GM23338 (cell line): ENCODE data around the gene MAPK8IP3. TPM values are rescaled to one million over a fixed set of nuclear protein-coding genes. Genes with fewer than 3 reads are reported as not detected.

Experiments
- ATAC-seq: fragments of 200-7000 bp; cut with Tn5 transposase; 3 replicates; pipeline ENCODE4 v1.9.1; 2020
- DNase-seq: peaks from one replicate; pipeline ENCODE4 v3.0.0-alpha.2; 2015; ENCODE audit warnings: low spot score
- H2AFZ ChIP-seq: fragments of 200-600 bp; sonication (generic); 2 replicates; pipeline ENCODE4 v1.8.0; 2016; ENCODE audit warnings: antibody characterized with exemption, mild to moderate bottlenecking, moderate library complexity
- H3F3A ChIP-seq: fragments of 200-600 bp; sonication (generic); replicated peaks from 2 replicates; pipeline ENCODE4 v1.8.0; 2017; ENCODE audit warnings: antibody characterized with exemption, mixed run types, low read depth
- H3K27ac ChIP-seq: fragments of 200-600 bp; sonication (generic); 2 replicates; pipeline ENCODE4 v1.6.1; 2016; ENCODE audit warnings: low read depth
- H3K27me3 ChIP-seq: fragments of 200-600 bp; sonication (generic); 2 replicates; pipeline ENCODE4 v1.8.0; 2016; ENCODE audit warnings: mild to moderate bottlenecking, mixed run types, moderate library complexity; ENCODE audit not compliant: insufficient read depth
- H3K36me3 ChIP-seq: fragments of 200-600 bp; sonication (generic); 2 replicates; pipeline ENCODE4 v1.8.0; 2016; ENCODE audit warnings: mild to moderate bottlenecking; ENCODE audit not compliant: insufficient read depth
- H3K4me1 ChIP-seq: fragments of 200-600 bp; sonication (generic); 2 replicates; pipeline ENCODE4 v1.8.0; 2016; ENCODE audit warnings: mild to moderate bottlenecking, moderate library complexity; ENCODE audit not compliant: insufficient read depth
- H3K4me2 ChIP-seq: fragments of 200-600 bp; sonication (generic); 2 replicates; pipeline ENCODE4 v1.7.1; 2017; ENCODE audit warnings: mixed run types
- H3K4me3 ChIP-seq: fragments of 200-600 bp; sonication (generic); 2 replicates; pipeline ENCODE4 v1.6.1; 2016; ENCODE audit warnings: mixed run types
- H3K79me2 ChIP-seq: fragments of 200-600 bp; sonication (generic); replicated peaks from 2 replicates; pipeline ENCODE4 v1.8.0; 2017; ENCODE audit warnings: mild to moderate bottlenecking; ENCODE audit not compliant: insufficient read depth
- H3K9me2 ChIP-seq: fragments of 200-600 bp; sonication (generic); 2 replicates; pipeline ENCODE4 v1.8.0; 2017; ENCODE audit not compliant: insufficient read depth
- H4K20me1 ChIP-seq: fragments of 200-600 bp; sonication (generic); replicated peaks from 2 replicates; pipeline ENCODE4 v1.8.0; 2017; ENCODE audit warnings: mild to moderate bottlenecking; ENCODE audit not compliant: insufficient read depth
- H3K27ac Mint-ChIP-seq: 2 replicates; pipeline ENCODE4 v1.8.0; 2020; ENCODE audit warnings: inconsistent platforms, mild to moderate bottlenecking, moderate library complexity, mixed read lengths
- H3K27me3 Mint-ChIP-seq: 3 replicates; pipeline ENCODE4 v1.8.0; 2022; ENCODE audit warnings: low read depth, mild to moderate bottlenecking, moderate library complexity, mixed read lengths, inconsistent platforms; ENCODE audit not compliant: insufficient read depth, poor library complexity
- H3K36me3 Mint-ChIP-seq: 3 replicates; pipeline ENCODE4 v1.8.0; 2021; ENCODE audit warnings: low read depth, mild to moderate bottlenecking, inconsistent platforms, moderate library complexity, mixed read lengths
- H3K4me1 Mint-ChIP-seq: 3 replicates; pipeline ENCODE4 v1.8.0; 2020; ENCODE audit warnings: mild to moderate bottlenecking, inconsistent platforms, mixed read lengths
- H3K4me3 Mint-ChIP-seq: 3 replicates; pipeline ENCODE4 v1.8.0; 2021; ENCODE audit warnings: moderate library complexity, mild to moderate bottlenecking, inconsistent platforms, mixed read lengths
- H3K9me3 Mint-ChIP-seq: 3 replicates; pipeline ENCODE4 v1.8.0; 2020; ENCODE audit warnings: moderate library complexity, mild to moderate bottlenecking, inconsistent platforms, mixed read lengths
- CTCF ChIP-seq, 2 experiments: fragments of 200-600 bp in 1 of 2; sonication (generic) in 1 of 2; conservative IDR thresholded peaks; 2 replicates each; pipeline versions ENCODE4 v1.5.1 to v1.6.1; 2016 to 2017; ENCODE audit warnings: antibody characterized with exemption in 2 of 2, low read depth in 2 of 2, mild to moderate bottlenecking in 2 of 2, moderate library complexity in 1 of 2
- EZH2phosphoT487 ChIP-seq: fragments of 200-600 bp; sonication (generic); IDR thresholded peaks from one replicate; pipeline ENCODE4 v1.8.1; 2018; ENCODE audit warnings: antibody characterized with exemption; ENCODE audit not compliant: unreplicated experiment
- NANOG ChIP-seq: IDR thresholded peaks from 2 replicates; pipeline ENCODE4 v1.6.1; 2016; ENCODE audit warnings: antibody characterized with exemption, borderline replicate concordance
- POLR2AphosphoS5 ChIP-seq: IDR thresholded peaks from 2 replicates; pipeline ENCODE4 v1.6.1; 2016; ENCODE audit warnings: antibody characterized with exemption, low read depth
- polyA plus RNA-seq: library from polyadenylated mRNA; unstranded; fragments of >200 nt; fragmentation: Nextera tagmentation; extraction: Ambion mirVana; gene quantifications from 2 replicates; pipeline ENCODE4 v1.2.1, GENCODE V29; 2016
- total RNA-seq: library from RNA; depleted of rRNA; stranded (reverse); fragments of >200 nt; shearing (Covaris generic); gene quantifications from 2 replicates; pipeline ENCODE4 v1.2.3, GENCODE V29; 2014
- TF ChIP-seq, protein P1 (sequence below): fragments of 250-450 bp; sonication (Bioruptor Pico); IDR thresholded peaks from 2 replicates; pipeline ENCODE4 v1.5.0; 2020; ENCODE audit warnings: mild to moderate bottlenecking, moderate library complexity

MAPK8IP3 gene
- total and polyA plus RNA-seq, 2 experiments from 2014 or later, result 11.3 to 58.4 TPM

GRCh38 chr16:1776991-1777374, 71.0 kb downstream of the MAPK8IP3 start (continued):
- TF ChIP-seq CTCF (conservative IDR thresholded peaks at IDR 0.05; ENCODE audit: low read depth in 2 of 2), result no peak
- no peak for TF ChIP-seq POLR2AphosphoS5
- no peak for TF ChIP-seq NANOG
- no peak for TF ChIP-seq EZH2phosphoT487

DNA sequence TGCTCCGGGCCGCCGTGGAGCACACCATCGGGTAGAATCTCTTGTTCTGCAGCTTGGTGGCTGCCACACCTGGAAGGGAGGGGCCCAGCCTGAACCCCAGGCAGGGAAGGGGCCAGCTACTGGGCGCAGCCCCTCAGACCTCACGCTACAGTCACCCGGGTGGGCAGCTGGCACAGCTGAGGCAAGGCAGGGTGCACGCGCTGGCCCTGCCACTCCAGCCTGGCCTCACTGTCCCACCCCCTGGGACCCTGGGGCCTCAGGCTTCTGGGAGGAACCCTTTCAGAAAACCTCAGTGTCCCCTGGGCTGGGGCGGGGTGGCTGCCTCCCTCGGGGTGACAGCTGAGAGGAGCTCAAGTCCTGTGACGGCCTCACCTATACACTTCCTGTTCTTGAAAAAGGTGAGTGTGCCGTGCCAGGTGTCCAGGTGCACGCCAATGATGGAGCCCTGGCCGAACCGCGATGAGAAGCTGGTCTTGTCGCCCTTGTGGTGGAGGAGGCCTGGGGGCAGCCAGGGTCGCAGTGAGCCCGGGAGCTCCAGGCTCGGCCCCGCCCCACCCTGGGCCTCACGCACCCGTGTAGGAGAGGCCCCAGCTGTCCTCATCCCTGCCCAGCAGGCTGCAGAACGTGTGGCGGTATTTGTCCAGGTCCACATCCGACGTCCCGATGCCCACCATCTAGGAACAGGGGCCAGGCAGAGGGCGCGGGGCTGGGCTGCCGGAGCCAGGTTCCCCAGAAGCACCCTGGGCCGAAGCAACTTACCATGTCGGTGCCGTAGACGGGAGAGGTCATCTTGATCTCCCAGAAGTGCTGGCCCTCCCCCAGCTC, 71.6 kb downstream of the MAPK8IP3 start:
- no peak overlapping the region for H3K4me3 ChIP-seq
- Mint-ChIP-seq H3K27me3 (peaks cover 27% of the 10 kb centered on the region), H3K4me3 (no peak overlapping the region), H3K4me1 (peaks cover 5% of the 10 kb centered on the region), H3K27ac (no peak overlapping the region), H3K36me3 (peaks cover 12% of the 10 kb centered on the region; the same call in 2 of the 3 replicates), H3K9me3 (peaks cover 7% of the 10 kb centered on the region; the same call in 1 of the 3 replicates)
- DNase-seq (no peak), ATAC-seq (no peak)
- peaks cover 13% of the 10 kb centered on the region; the same call in 1 of the 2 replicates for H4K20me1 ChIP-seq
- no peaks in the 10 kb centered on the region for H3K36me3 ChIP-seq
- TF ChIP-seq, protein P1, sequence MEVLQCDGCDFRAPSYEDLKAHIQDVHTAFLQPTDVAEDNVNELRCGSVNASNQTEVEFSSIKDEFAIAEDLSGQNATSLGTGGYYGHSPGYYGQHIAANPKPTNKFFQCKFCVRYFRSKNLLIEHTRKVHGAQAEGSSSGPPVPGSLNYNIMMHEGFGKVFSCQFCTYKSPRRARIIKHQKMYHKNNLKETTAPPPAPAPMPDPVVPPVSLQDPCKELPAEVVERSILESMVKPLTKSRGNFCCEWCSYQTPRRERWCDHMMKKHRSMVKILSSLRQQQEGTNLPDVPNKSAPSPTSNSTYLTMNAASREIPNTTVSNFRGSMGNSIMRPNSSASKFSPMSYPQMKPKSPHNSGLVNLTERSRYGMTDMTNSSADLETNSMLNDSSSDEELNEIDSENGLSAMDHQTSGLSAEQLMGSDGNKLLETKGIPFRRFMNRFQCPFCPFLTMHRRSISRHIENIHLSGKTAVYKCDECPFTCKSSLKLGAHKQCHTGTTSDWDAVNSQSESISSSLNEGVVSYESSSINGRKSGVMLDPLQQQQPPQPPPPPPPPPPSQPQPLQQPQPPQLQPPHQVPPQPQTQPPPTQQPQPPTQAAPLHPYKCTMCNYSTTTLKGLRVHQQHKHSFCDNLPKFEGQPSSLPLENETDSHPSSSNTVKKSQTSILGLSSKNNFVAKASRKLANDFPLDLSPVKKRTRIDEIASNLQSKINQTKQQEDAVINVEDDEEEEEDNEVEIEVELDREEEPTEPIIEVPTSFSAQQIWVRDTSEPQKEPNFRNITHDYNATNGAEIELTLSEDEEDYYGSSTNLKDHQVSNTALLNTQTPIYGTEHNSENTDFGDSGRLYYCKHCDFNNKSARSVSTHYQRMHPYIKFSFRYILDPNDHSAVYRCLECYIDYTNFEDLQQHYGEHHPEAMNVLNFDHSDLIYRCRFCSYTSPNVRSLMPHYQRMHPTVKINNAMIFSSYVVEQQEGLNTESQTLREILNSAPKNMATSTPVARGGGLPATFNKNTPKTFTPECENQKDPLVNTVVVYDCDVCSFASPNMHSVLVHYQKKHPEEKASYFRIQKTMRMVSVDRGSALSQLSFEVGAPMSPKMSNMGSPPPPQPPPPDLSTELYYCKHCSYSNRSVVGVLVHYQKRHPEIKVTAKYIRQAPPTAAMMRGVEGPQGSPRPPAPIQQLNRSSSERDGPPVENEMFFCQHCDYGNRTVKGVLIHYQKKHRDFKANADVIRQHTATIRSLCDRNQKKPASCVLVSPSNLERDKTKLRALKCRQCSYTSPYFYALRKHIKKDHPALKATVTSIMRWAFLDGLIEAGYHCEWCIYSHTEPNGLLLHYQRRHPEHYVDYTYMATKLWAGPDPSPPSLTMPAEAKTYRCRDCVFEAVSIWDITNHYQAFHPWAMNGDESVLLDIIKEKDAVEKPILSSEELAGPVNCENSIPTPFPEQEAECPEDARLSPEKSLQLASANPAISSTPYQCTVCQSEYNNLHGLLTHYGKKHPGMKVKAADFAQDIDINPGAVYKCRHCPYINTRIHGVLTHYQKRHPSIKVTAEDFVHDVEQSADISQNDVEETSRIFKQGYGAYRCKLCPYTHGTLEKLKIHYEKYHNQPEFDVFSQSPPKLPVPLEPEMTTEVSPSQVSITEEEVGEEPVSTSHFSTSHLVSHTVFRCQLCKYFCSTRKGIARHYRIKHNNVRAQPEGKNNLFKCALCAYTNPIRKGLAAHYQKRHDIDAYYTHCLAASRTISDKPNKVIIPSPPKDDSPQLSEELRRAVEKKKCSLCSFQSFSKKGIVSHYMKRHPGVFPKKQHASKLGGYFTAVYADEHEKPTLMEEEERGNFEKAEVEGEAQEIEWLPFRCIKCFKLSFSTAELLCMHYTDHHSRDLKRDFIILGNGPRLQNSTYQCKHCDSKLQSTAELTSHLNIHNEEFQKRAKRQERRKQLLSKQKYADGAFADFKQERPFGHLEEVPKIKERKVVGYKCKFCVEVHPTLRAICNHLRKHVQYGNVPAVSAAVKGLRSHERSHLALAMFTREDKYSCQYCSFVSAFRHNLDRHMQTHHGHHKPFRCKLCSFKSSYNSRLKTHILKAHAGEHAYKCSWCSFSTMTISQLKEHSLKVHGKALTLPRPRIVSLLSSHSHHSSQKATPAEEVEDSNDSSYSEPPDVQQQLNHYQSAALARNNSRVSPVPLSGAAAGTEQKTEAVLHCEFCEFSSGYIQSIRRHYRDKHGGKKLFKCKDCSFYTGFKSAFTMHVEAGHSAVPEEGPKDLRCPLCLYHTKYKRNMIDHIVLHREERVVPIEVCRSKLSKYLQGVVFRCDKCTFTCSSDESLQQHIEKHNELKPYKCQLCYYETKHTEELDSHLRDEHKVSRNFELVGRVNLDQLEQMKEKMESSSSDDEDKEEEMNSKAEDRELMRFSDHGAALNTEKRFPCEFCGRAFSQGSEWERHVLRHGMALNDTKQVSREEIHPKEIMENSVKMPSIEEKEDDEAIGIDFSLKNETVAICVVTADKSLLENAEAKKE, result no peak
- 0 out of 2 replicates have a peak, but pooled peaks have one; percentile 30 for TF ChIP-seq POLR2AphosphoS5
- peaks cover 4% of the 10 kb centered on the region; the same call in 1 of the 2 replicates for H3K4me1 ChIP-seq
- H3K27me3 ChIP-seq, result no peaks in the 10 kb centered on the region
- no peak overlapping the region for H2AFZ ChIP-seq
- H3K79me2 ChIP-seq, result peaks cover 12% of the 10 kb centered on the region
- H3F3A ChIP-seq, result 0 out of 2 replicates have a peak, but pooled peaks cover 5% of the 10 kb centered on the region
- H3K27ac ChIP-seq, result no peak overlapping the region
- no peak overlapping the region for H3K4me2 ChIP-seq
- no peaks in the 10 kb centered on the region for H3K9me2 ChIP-seq
